NCI-H2227 (cell line): ENCODE measurements around the gene PPIF.

Experiments
- DNase-seq: peaks from one replicate; lab custom pipeline; 2025; ENCODE audit not compliant: unreplicated experiment; lab: John Stamatoyannopoulos, UW

PPIF gene

GRCh38 chr10:79367426-79368189 lies 20.3 kb downstream of the PPIF start:
- DNase-seq = no peak

GRCh38 chr10:79372871-79373270 lies 25.6 kb downstream of the PPIF start:
- DNase-seq = no peak

- peak; percentile 73 for DNase-seq
Measured at GRCh38 chr10:79374312-79375191, 27.3 kb downstream of the PPIF start.

- no peak for DNase-seq
Measured at GRCh38 chr10:79375321-79376077, 28.2 kb downstream of the PPIF start.

GRCh38 chr10:79376078-79376628 lies 28.9 kb downstream of the PPIF start:
- DNase-seq = no peak

GRCh38 chr10:79376751-79377556 lies 29.7 kb downstream of the PPIF start:
- no peak for DNase-seq

GRCh38 chr10:79377557-79378382 lies 30.5 kb downstream of the PPIF start:
- DNase-seq = no peak

GRCh38 chr10:79378383-79378646 lies 31.0 kb downstream of the PPIF start:
- no peak for DNase-seq

GRCh38 chr10:79378647-79379511 lies 31.6 kb downstream of the PPIF start:
- no peak for DNase-seq

- no peak for DNase-seq
Measured at GRCh38 chr10:79379512-79380124, 32.3 kb downstream of the PPIF start.

- DNase-seq = no peak
Measured at GRCh38 chr10:79380125-79380945, 33.1 kb downstream of the PPIF start.

GRCh38 chr10:79380946-79381721 lies 33.9 kb downstream of the PPIF start:
- no peak for DNase-seq

GRCh38 chr10:79381804-79382221 lies 34.5 kb downstream of the PPIF start:
- no peak for DNase-seq

GRCh38 chr10:79382491-79382941 lies 35.2 kb downstream of the PPIF start:
- no peak for DNase-seq

GRCh38 chr10:79383974-79384606 lies 36.8 kb downstream of the PPIF start:
- no peak for DNase-seq

- DNase-seq = no peak
Measured at GRCh38 chr10:79384773-79385391, 37.6 kb downstream of the PPIF start.
